ENCODE data around the gene STOX1. TPM values are rescaled to one million over a fixed set of nuclear protein-coding genes. Genes with fewer than 3 reads are reported as not detected.
"Not testable (repeated sequence)": the region's sequence is repeated elsewhere in the genome, so short reads cannot be mapped to it uniquely, and the experiment has no call there.

STOX1 gene
- total and polyA plus RNA-seq, 10 donors, result 0.11 to 2.2 (median 0.38) TPM; not detected in 1

DNA sequence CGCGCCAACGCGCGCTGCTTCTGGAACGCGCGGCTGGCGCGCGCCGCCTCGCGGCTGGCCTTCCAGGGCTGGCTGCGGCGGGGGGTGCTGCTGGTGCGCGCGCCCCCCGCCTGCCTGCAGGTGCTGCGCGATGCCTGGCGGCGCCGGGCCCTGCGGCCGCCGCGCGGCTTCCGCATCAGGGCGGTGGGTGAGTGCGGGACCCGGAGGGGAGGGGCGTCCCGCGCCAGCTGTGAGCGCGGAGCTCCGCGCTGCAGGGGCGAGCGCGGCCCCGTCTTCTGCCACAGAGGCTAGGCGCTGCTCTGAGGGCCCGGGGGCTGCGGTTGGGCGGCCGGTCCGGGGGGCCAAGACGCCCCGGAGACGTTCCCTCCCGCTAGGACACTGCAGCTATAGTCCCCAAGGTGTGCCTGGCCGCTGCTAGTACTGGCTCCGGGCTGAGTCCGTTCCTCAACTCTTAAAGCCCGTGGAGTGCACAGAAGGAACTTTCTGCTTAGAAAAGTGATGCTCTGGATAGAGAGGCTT, 811 bp downstream of the STOX1 start:
- Histone ChIP-seq H3K4me1 (peaks cover 0 to 18% (median 14%) of the 10 kb centered on the region in 6 donors), H3K4me3 (peak overlapping the region; percentile 23 to 70 (median 44)), H3K27me3 (replicated peaks in 1 of 7) (peaks cover 0 to 39% (median 0%) of the 10 kb centered on the region in 7 donors)
- peak; percentile 67 for DNase-seq
- H3K36me3 ChIP-seq; intact Hi-C loops (cut with DNase I; ENCODE audit: low total_unique reads); H3K9me3 ChIP-seq; H3K27ac ChIP-seq: not testable (repeated sequence)
- WGBS, 5 donors, result 0 to 5% (median 1%) methylated on average over 16 to 37 of the region's 59 CpGs; no CpG with 5 or more reads in 1 of the 5 donors

DNA sequence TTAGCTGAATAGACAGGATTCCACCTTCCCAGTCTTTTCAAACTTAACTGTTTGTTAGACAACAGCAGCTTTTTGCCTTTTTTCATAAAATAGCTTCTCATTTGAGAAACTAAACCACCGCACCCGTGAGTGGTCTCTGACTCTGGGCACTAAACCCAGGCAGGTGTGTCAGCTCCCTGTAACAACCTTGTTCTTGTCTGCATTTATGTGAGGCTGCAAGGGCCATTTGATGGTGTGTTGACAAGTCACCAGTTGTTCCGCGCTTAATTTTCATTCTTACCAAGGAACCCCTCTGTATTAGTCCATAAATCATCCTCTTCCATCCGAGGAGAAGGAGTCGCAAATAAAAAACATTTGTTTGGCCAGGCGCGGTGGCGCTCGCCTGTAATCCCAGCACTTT, 1.5 kb downstream of the STOX1 start:
- WGBS, 5 donors, result 89 to 93% (median 91%) methylated on average over 10 of the region's 10 CpGs

DNA sequence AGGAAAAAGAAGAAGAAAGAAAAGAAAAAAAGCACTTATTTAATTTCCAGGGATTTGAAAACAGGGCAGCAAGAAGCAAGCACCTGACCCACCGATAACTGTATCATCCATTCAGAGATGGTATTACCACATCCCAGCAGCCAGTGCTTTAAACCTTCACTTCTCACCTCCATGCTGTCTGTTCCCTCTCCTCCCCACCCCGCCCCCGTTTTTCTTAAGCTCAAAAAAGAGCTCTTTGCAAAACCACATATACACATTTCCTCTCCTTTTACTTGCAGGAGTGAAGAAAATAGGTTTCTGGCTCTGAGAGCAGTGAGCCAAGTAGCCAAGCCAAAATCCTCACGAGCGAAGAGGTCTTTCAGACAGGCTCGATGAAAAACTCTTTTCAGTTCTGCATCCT, 2.2 kb downstream of the STOX1 start:
- intact Hi-C loops (cut with DNase I; ENCODE audit: low total_unique reads), result no loop called here
- H3K27me3 ChIP-seq (replicated peaks in 1 of 7), result peaks cover 0 to 39% (median 0%) of the 10 kb centered on the region in 7 donors
- TF ChIP-seq POLR2A (IDR thresholded peaks at IDR 0.05) (no peak), POLR2AphosphoS5 (IDR thresholded peaks at IDR 0.05) (no peak), CTCF (IDR thresholded peaks at IDR 0.05 in 8 of 11, conservative IDR thresholded peaks at IDR 0.05 in 3 of 11) (no peak)
- peaks cover 0 to 18% (median 14%) of the 10 kb centered on the region in 6 donors for H3K4me1 ChIP-seq
- no peak for DNase-seq
- no peak overlapping the region for H3K27ac ChIP-seq
- no peak overlapping the region for H3K4me3 ChIP-seq
- no peaks in the 10 kb centered on the region for H3K36me3 ChIP-seq
- WGBS, 5 donors, result 49 to 69% (median 64%) methylated on average over 6 of the region's 6 CpGs
- no peaks in the 10 kb centered on the region for H3K9me3 ChIP-seq

More for the DNA sequence above, 1.5 kb downstream of the STOX1 start:
- intact Hi-C loops (cut with DNase I; ENCODE audit: low total_unique reads), result no loop called here
- peak overlapping the region in 1 of 8 donors; percentile 45 for H3K4me3 ChIP-seq
- DNase-seq, result peak; percentile 6
- no peak overlapping the region for H3K27ac ChIP-seq
- peaks cover 0 to 39% (median 0%) of the 10 kb centered on the region in 7 donors for H3K27me3 ChIP-seq (replicated peaks in 1 of 7)
- peaks cover 0 to 18% (median 14%) of the 10 kb centered on the region in 6 donors for H3K4me1 ChIP-seq
- H3K9me3 ChIP-seq, result no peaks in the 10 kb centered on the region
- H3K36me3 ChIP-seq, result no peaks in the 10 kb centered on the region
- TF ChIP-seq POLR2A (IDR thresholded peaks at IDR 0.05) (no peak), CTCF (IDR thresholded peaks at IDR 0.05 in 8 of 11, conservative IDR thresholded peaks at IDR 0.05 in 3 of 11) (no peak), POLR2AphosphoS5 (IDR thresholded peaks at IDR 0.05) (no peak)

DNA sequence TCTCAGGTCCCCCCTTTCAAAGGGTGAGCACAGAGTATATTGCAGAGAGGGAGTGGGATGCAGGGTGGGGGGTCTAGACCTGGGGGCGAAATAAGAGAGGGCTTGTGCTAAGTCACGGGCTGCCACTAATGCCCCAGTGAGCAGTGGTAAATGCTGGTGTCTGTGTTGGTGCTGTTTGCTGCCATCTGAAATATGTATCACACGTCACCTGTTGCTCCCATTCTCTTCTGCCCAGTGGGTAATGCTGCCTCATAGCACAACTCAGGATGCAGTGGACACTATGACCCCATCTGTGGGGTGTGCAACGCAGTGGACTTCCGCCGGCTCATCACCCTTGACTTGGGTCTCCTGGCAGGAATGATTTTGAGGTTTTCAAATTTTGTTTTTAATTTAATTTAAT, 2.6 kb downstream of the STOX1 start:
- WGBS, 5 donors, result 88 to 94% (median 91%) methylated on average over 6 of the region's 6 CpGs
- TF ChIP-seq CTCF (IDR thresholded peaks at IDR 0.05 in 8 of 11, conservative IDR thresholded peaks at IDR 0.05 in 3 of 11), result no peak
- no peak for TF ChIP-seq POLR2AphosphoS5 (IDR thresholded peaks at IDR 0.05)
- TF ChIP-seq POLR2A (IDR thresholded peaks at IDR 0.05), result no peak

More for the DNA sequence above, 2.6 kb downstream of the STOX1 start:
- no peak overlapping the region for H3K4me3 ChIP-seq
- no peak overlapping the region for H3K27ac ChIP-seq
- H3K36me3 ChIP-seq, result no peaks in the 10 kb centered on the region
- H3K4me1 ChIP-seq, result peaks cover 0 to 18% (median 14%) of the 10 kb centered on the region in 6 donors
- intact Hi-C loops (cut with DNase I; ENCODE audit: low total_unique reads), result no loop called here
- peak; percentile 21 for DNase-seq
- no peaks in the 10 kb centered on the region for H3K9me3 ChIP-seq
- peaks cover 0 to 39% (median 0%) of the 10 kb centered on the region in 7 donors for H3K27me3 ChIP-seq (replicated peaks in 1 of 7)

All from spleen (tissue), 11 donors.